K562 (cell line): ENCODE data around the gene MYO10. TPM values are rescaled to one million over a fixed set of nuclear protein-coding genes. Genes with fewer than 3 reads are reported as not detected.

ENCODE experiments used
- ATAC-seq: fragments of 200-7000 bp; cut with Tn5 transposase; 3 replicates; pipeline ENCODE4 v1.9.1; 2020; ENCODE audit warnings: moderate library complexity
- BruUV-seq: library from RNA; stranded (reverse); fragments of 400-500 nt; replicated peaks from 2 replicates; lab custom pipeline; 2021; lab: Mats Ljungman, UMichigan
- CTCF ChIA-PET: fragments of 300-600 bp; formaldehyde crosslinking; extraction: SDS; loops from one replicate; lab custom pipeline; 2021; ENCODE audit warnings: low intra/inter-chr PET ratio; lab: Yijun Ruan, JAX
- POLR2A ChIA-PET: fragments of 300-600, 350-650 bp; sonication (Branson Sonifier 250); formaldehyde crosslinking; extraction: SDS; loops from one replicate; lab custom pipeline; 2021; ENCODE audit warnings: antibody characterized with exemption, inconsistent platforms; lab: Yijun Ruan, JAX
- DNase-seq, 4 experiments: peaks; one replicate each; pipeline versions ENCODE4 v3.0.0 to v3.0.0-alpha.2; 2011 to 2018; ENCODE audit warnings: low spot score in 3 of 4, mixed read lengths in 3 of 4; ENCODE audit errors: extremely low read depth in 1 of 4
- FAIRE-seq: peaks from 2 replicates; lab custom pipeline; 2011; peaks lifted over from hg19 to GRCh38; lab: Jason Lieb, UNC
- H2AFZ ChIP-seq: 2 replicates; pipeline ENCODE4 v1.6.0; 2011; ENCODE audit warnings: low read depth, low read length, control low read depth, inconsistent platforms
- H3K27ac ChIP-seq: fragments of 200-600 bp; 3 replicates; pipeline ENCODE4 v1.8.0; 2011; ENCODE audit warnings: low read depth, mild to moderate bottlenecking, control low read depth, inconsistent platforms, low read length, moderate library complexity, mixed read lengths; ENCODE audit errors: extremely low read depth
- H3K27me3 ChIP-seq, 2 experiments: fragments of 300-600 bp in 1 of 2; 2 replicates in 1 of 2; 3 replicates in 1 of 2; pipeline versions ENCODE4 v1.6.0 to v1.8.0; 2011; ENCODE audit warnings: inconsistent platforms in 2 of 2, low read length in 2 of 2, mild to moderate bottlenecking in 1 of 2, mixed read lengths in 1 of 2, moderate library complexity in 1 of 2; ENCODE audit not compliant: control insufficient read depth in 2 of 2, insufficient read depth in 2 of 2
- H3K36me3 ChIP-seq: fragments of 300-600 bp; 3 replicates; pipeline ENCODE4 v1.8.0; 2011; ENCODE audit warnings: mild to moderate bottlenecking, low read length, inconsistent platforms; ENCODE audit not compliant: control insufficient read depth, insufficient read depth
- H3K4me1 ChIP-seq, 2 experiments: fragments of 200-600 bp in 1 of 2; replicated peaks in 1 of 2; 2 replicates in 1 of 2; 3 replicates in 1 of 2; pipeline versions ENCODE4 v1.5.1 to v1.8.0; 2011; ENCODE audit warnings: inconsistent platforms in 2 of 2, low read length in 2 of 2, mild to moderate bottlenecking in 1 of 2, mixed read lengths in 1 of 2, moderate library complexity in 1 of 2; ENCODE audit not compliant: control insufficient read depth in 2 of 2, insufficient read depth in 2 of 2
- H3K4me2 ChIP-seq: 2 replicates; pipeline ENCODE4 v1.6.1; 2011; ENCODE audit warnings: low read length, control low read depth, inconsistent platforms, mixed read lengths; ENCODE audit not compliant: insufficient read depth
- H3K4me3 ChIP-seq: fragments of 200-600 bp; sonication (generic), shearing (Covaris generic); 2 replicates; pipeline ENCODE4 v1.5.1; 2016; ENCODE audit warnings: control low read depth, inconsistent platforms
- H3K79me2 ChIP-seq: fragments of 200-600 bp; 3 replicates; pipeline ENCODE4 v1.8.0; 2011; ENCODE audit warnings: low read length, inconsistent platforms; ENCODE audit not compliant: control insufficient read depth, insufficient read depth
- H3K9ac ChIP-seq, 2 experiments: 2 replicates each; pipeline versions ENCODE4 v1.6.0 to v1.6.1; 2011; ENCODE audit warnings: low read depth in 2 of 2, low read length in 2 of 2, control low read depth in 1 of 2, inconsistent platforms in 1 of 2, mild to moderate bottlenecking in 1 of 2, mixed read lengths in 1 of 2; ENCODE audit not compliant: insufficient read depth in 1 of 2
- H3K9me1 ChIP-seq: one replicate; pipeline ENCODE4 v1.6.0; 2011; ENCODE audit warnings: inconsistent platforms, mild to moderate bottlenecking, low read length, moderate library complexity; ENCODE audit not compliant: control insufficient read depth, insufficient read depth
- H3K9me3 ChIP-seq: replicated peaks from 2 replicates; pipeline ENCODE4 v1.5.1; 2011; ENCODE audit warnings: low read depth, low read length, inconsistent platforms; ENCODE audit not compliant: control insufficient read depth, insufficient read depth
- H4K20me1 ChIP-seq: replicated peaks from 2 replicates; pipeline ENCODE4 v1.6.1; 2011; ENCODE audit warnings: low read length, inconsistent platforms, mixed read lengths; ENCODE audit not compliant: control insufficient read depth, insufficient read depth
- BCOR ChIP-seq: fragments of 450-650 bp; IDR thresholded peaks from 2 replicates; pipeline ENCODE4 v1.6.1; 2016
- DNMT1 ChIP-seq: fragments of 450-650 bp; IDR thresholded peaks from 2 replicates; pipeline ENCODE4 v1.6.1; 2016; ENCODE audit warnings: antibody characterized with exemption, mild to moderate bottlenecking
- ESRRB ChIP-seq: fragments of 250-450 bp; sonication (Bioruptor Pico); IDR thresholded peaks from 2 replicates; pipeline ENCODE4 v1.5.0; 2020; ENCODE audit warnings: mild to moderate bottlenecking, moderate library complexity, borderline replicate concordance
- FIP1L1 ChIP-seq: fragments of 200-400 bp; formaldehyde crosslinking; IDR thresholded peaks from 2 replicates; pipeline ENCODE4 v1.6.1; 2018; ENCODE audit warnings: mild to moderate bottlenecking, low read depth, low read length; ENCODE audit not compliant: poor library complexity, severe bottlenecking
- HDAC2 ChIP-seq: fragments of 450-650 bp; IDR thresholded peaks from 2 replicates; pipeline ENCODE4 v1.6.1; 2016; ENCODE audit warnings: mild to moderate bottlenecking
- HNRNPK ChIP-seq: fragments of 200-400 bp; formaldehyde crosslinking; IDR thresholded peaks from one replicate; pipeline ENCODE4 v1.6.1; 2018; ENCODE audit warnings: mild to moderate bottlenecking, low read depth, low read length; ENCODE audit not compliant: poor library complexity, severe bottlenecking
- HSF4 ChIP-seq: fragments of 250-450 bp; sonication (Bioruptor Pico); IDR thresholded peaks from 2 replicates; pipeline ENCODE4 v2.1.2; 2022; ENCODE audit warnings: mild to moderate bottlenecking, moderate library complexity, borderline replicate concordance
- IFI16 ChIP-seq: fragments of 250-450 bp; sonication (Bioruptor Pico); IDR thresholded peaks from 2 replicates; pipeline ENCODE4 v2.1.2; 2022; ENCODE audit warnings: mild to moderate bottlenecking, inconsistent platforms
- MECOM ChIP-seq: fragments of 250-450 bp; sonication (Bioruptor Pico); IDR thresholded peaks from 2 replicates; pipeline ENCODE4 v1.8.0; 2022; ENCODE audit warnings: inconsistent platforms
- PCBP1 ChIP-seq: fragments of 200-400 bp; formaldehyde crosslinking; IDR thresholded peaks from 2 replicates; pipeline ENCODE4 v1.6.1; 2018; ENCODE audit warnings: mild to moderate bottlenecking, low read depth, low read length; ENCODE audit not compliant: poor library complexity, severe bottlenecking
- THAP7 ChIP-seq: fragments of 250-450 bp; sonication (Bioruptor Pico); IDR thresholded peaks from 2 replicates; pipeline ENCODE4 v1.5.0; 2021
- ZBTB11 ChIP-seq, 3 experiments: fragments of 200-800 bp in 1 of 3; fragments of 250-450 bp in 1 of 3; fragments of 450-650 bp in 1 of 3; sonication (Bioruptor Pico) in 1 of 3; sonication (Bioruptor generic) in 1 of 3; formaldehyde crosslinking in 1 of 3; IDR thresholded peaks; 2 replicates each; pipeline versions ENCODE4 v1.6.1 to v1.8.0; 2016 to 2022; ENCODE audit warnings: mild to moderate bottlenecking in 2 of 3, missing genetic modification characterization in 2 of 3, missing compliant biosample characterization in 1 of 3, moderate library complexity in 1 of 3
- ZBTB33 ChIP-seq: sonication (generic); formaldehyde crosslinking; IDR thresholded peaks from 2 replicates; pipeline ENCODE4 v1.8.1; 2023; ENCODE audit warnings: mild to moderate bottlenecking, missing genetic modification reagents
- ZFP1 ChIP-seq: fragments of 450-650 bp; formaldehyde crosslinking; IDR thresholded peaks from 2 replicates; pipeline ENCODE4 v1.4.0; 2020; ENCODE audit warnings: mild to moderate bottlenecking, mixed read lengths
- ZNF197 ChIP-seq: fragments of 200-800 bp; sonication (Bioruptor generic); IDR thresholded peaks from 2 replicates; pipeline ENCODE4 v1.6.1; 2016; ENCODE audit warnings: low read depth, missing genetic modification characterization, missing compliant biosample characterization
- ZNF23 ChIP-seq: fragments of 250-450 bp; sonication (Bioruptor Pico); IDR thresholded peaks from 2 replicates; pipeline ENCODE4 v1.4.0; 2020; ENCODE audit warnings: mild to moderate bottlenecking
- WGBS: fragments of 100-300 bp; shearing (Covaris generic); methylation state at CpG from one replicate; pipeline ENCODE4 v1.1.6; 2016; ENCODE audit warnings: low coverage, mixed read lengths; ENCODE audit not compliant: insufficient coverage; ENCODE audit errors: missing lambda C conversion rate; 5-methylcytosine and 5-hydroxymethylcytosine counted together
- in situ Hi-C: fragments of 300-500 bp; cut with MboI; formaldehyde crosslinking; loops from 4 replicates; pipeline ENCODE4 v1.15.0; 2018; ENCODE audit warnings: inconsistent platforms, mixed read lengths
- intact Hi-C: fragments of 100-400 bp; cut with micrococcal nuclease; formaldehyde crosslinking; loops from 2 replicates; pipeline ENCODE4 v1.14.2; 2022
- polyA plus RNA-seq, 8 experiments: library from polyadenylated mRNA; depleted of rRNA in 4 of 8; stranded (reverse) in 5 of 8; unstranded in 3 of 8; fragments of >200 nt; fragmentation: Nextera tagmentation in 2 of 8; fragmentation: Illumina TruSeq in 1 of 8; extraction: Ambion mirVana in 2 of 8; extraction: Trizol in 1 of 8; gene quantifications; 2 replicates each; pipeline versions ENCODE4 v1.2.1 to v1.2.3, GENCODE V29; 2011 to 2014; ENCODE audit warnings: inconsistent platforms in 1 of 8, missing spikeins in 1 of 8
- total RNA-seq, 7 experiments: library from RNA; depleted of rRNA in 6 of 7; stranded (reverse); fragments of >200 nt in 6 of 7; fragmentation: Illumina TruSeq in 2 of 7; extraction: Trizol in 2 of 7; gene quantifications; 2 replicates each; pipeline versions ENCODE4 v1.2.1 to v1.2.3, GENCODE V29; 2011 to 2021; ENCODE audit warnings: low replicate concordance in 1 of 7

MYO10 gene
- total and polyA plus RNA-seq, 9 of the 15 experiments (the other 6 are each of a cell fraction or from before 2014, with no cell fraction given): 0.04 to 0.24 TPM; not detected in 7

GRCh38 chr5:16906255-16906654 lies 29.8 kb downstream of the MYO10 start:
- ATAC-seq (no peak), FAIRE-seq (no peak), DNase-seq (no peak)
- H3K9me1 ChIP-seq: no peaks in the 10 kb centered on the region
- H3K9me3 ChIP-seq: no peaks in the 10 kb centered on the region
- no peaks in the 10 kb centered on the region; the same call in 1 of the 2 replicates for H4K20me1 ChIP-seq
- TF ChIP-seq ZNF23 (CRISPR knock-in tag) (no peak), DNMT1 (no peak), ZNF197 (CRISPR knock-in tag) (no peak), ZFP1 (CRISPR knock-in tag) (no peak), HSF4 (CRISPR knock-in tag) (no peak), IFI16 (CRISPR knock-in tag) (no peak), MECOM (CRISPR knock-in tag) (no peak), HNRNPK (no peak), BCOR (no peak), THAP7 (CRISPR knock-in tag) (no peak), ZBTB11 (CRISPR knock-in tag; IDR thresholded peaks at IDR 0.05) (no peak), HDAC2 (no peak), FIP1L1 (no peak), PCBP1 (no peak), ESRRB (CRISPR knock-in tag) (no peak), ZBTB33 (no peak)
- CTCF ChIA-PET: no interaction called here
- no peaks in the 10 kb centered on the region for H3K36me3 ChIP-seq
- no TSS peak for BruUV-seq
- WGBS: 3% methylated on average over 4 of the region's 4 CpGs
- no peaks in the 10 kb centered on the region for H3K4me1 ChIP-seq
- peaks cover 8 to 26% of the 10 kb centered on the region in 2 experiments; a peak in 4 of 5 replicates for H3K27me3 ChIP-seq
- in situ Hi-C loops: loop anchor here (25.0 kb wide), 1 partner anchor 681 kb away; the partner anchor contains the start of genes TAF11L10, TAF11L7, TAF11L8 and TAF11L9
- no peak overlapping the region for H2AFZ ChIP-seq
- intact Hi-C loops: no loop called here
- POLR2A ChIA-PET: no interaction called here
- H3K79me2 ChIP-seq: no peaks in the 10 kb centered on the region
- H3K9ac ChIP-seq: no peak overlapping the region
- H3K4me2 ChIP-seq: no peak overlapping the region
- no peak overlapping the region for H3K27ac ChIP-seq
- H3K4me3 ChIP-seq: no peak overlapping the region
